NCI-H2029 (cell line): Measurements from ENCODE around the gene PWP1.

Experiments
- DNase-seq: peaks from one replicate; lab custom pipeline; 2025; lab: John Stamatoyannopoulos, UW

Gene PWP1

GRCh38 chr12:107735763-107736162 is 50.2 kb downstream of the PWP1 start:
- DNase-seq, result no peak

DNA sequence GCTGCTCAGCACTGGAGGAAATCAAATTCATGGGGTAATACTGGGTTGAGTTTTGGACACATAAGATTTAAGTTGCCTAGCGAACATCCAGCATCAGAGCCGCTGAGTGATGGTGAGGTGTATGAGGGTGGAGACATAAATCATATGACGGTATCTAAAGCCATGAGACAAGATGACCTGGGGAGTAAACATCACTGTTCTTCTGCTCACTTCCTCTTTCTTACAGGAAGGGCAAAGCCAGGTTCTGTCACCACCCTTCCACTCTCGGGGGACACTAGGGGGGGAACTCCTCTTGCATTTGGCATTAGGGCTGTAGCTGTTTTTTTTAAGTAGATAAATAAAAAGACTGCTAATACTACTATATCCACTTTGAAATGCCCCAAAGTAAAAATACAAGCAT is 51.3 kb downstream of the PWP1 start:
- no peak for DNase-seq

DNA sequence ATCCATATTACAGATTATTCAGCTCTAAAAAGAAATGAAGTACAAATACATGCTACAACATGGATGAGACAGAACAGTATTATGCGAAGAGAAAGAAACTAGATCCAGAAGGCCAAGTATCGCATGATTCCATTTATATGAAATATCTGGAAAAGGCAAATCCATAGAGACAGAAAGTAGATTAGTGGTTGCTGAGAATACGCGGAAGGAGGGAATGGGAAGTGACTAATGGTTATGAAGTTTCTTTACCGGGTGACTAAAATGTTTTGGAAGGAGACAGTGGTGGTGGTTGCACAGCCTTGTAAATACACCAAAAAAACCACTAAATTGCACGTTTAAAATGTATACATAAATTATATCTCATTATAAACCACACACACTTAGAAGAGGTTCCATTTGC is 62.9 kb downstream of the PWP1 start:
- DNase-seq, result no peak

GRCh38 chr12:107749083-107749482 is 63.5 kb downstream of the PWP1 start:
- no peak for DNase-seq

- DNase-seq, result peak; percentile 35
These were observed 73.8 kb downstream of the PWP1 start for GRCh38 chr12:107759410-107759809.

GRCh38 chr12:107760207-107760808 is 74.7 kb downstream of the PWP1 start:
- DNase-seq, result no peak

DNA sequence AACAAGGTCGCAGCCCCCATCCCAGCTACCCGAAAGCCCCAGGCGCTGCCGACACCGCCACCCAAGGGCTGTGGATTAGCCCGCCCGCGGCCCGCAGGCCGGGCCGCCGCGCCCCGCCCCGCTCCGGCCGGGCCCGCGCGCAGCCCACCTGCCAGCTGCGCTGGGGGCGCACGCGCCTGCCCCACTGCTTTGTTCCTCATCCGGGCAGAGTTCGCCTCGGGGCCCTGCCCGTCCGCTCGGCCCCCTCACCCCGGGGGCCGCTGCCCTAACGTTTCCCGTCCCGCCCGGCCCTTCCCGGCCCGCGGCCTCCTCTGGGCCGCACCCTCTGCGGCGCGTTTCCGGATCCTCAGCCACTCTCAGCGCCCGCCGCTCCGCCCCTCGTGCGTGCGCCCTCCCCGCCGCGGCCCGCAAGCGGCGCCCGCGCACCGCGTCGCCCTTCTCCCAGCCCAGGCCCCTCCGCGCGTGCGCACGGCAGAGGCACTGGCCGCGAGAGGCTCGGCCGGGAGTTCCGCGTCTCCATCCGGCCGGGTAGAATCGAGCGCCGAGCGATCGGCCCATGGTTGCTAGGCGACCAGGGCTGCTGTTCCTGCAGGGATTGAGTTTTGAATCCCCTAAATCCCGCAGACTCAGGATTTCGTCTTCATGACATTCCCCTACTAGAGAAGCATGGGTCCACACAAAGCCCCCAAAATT is 75.4 kb downstream of the PWP1 start, which contains the start of gene PRDM4:
Gene PRDM4, minus strand, starts transcription at position 329 of the 693 bp plus-strand sequence. CDS start 622 bp downstream, outside the sequence.
- peak; percentile 92 for DNase-seq

DNA sequence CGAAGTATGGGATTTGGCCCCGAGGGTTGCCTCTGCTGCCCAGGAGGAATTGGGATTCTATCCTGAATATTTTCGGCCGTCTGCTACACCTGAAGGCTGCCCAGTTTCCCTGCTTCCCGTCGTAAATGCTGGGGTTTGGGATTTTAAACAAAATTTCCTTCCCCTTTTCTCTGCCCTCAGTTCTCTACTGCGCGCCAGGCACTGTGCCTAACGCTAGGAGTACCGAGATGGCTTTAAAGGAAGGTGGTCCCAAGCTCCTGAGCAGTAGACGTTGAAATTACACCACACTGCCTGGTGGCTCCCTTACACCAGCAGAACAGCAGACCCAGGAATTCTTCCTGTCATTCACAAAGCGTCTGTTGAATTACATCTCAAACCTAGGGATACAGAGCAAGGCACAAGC is 75.9 kb downstream of the PWP1 start:
- DNase-seq, result no peak
